Mucosa of rectum (tissue), 2 donors: ENCODE data around the gene CAMK2A.

Experiments used
- H3K27ac ChIP-seq, 2 donors: one replicate each; pipeline ENCODE4 v1.7.0; 2013; ENCODE audit warnings: inconsistent platforms in 2 of 2, low read depth in 2 of 2, low read length in 2 of 2
- H3K27me3 ChIP-seq, 2 donors: one replicate each; pipeline ENCODE4 v1.7.0; 2013; ENCODE audit warnings: low read length in 2 of 2; ENCODE audit not compliant: control insufficient read depth in 2 of 2, insufficient read depth in 2 of 2
- H3K36me3 ChIP-seq, 2 donors: one replicate each; pipeline ENCODE4 v1.7.0; 2013; ENCODE audit warnings: low read length in 2 of 2; ENCODE audit not compliant: control insufficient read depth in 2 of 2, insufficient read depth in 2 of 2
- H3K4me1 ChIP-seq, 2 donors: one replicate each; pipeline ENCODE4 v1.7.0; 2013; ENCODE audit warnings: low read length in 2 of 2, mild to moderate bottlenecking in 1 of 2; ENCODE audit not compliant: control insufficient read depth in 2 of 2, insufficient read depth in 2 of 2
- H3K4me3 ChIP-seq, 2 donors: one replicate each; pipeline ENCODE4 v1.7.0; 2013; ENCODE audit warnings: low read length in 2 of 2
- H3K9ac ChIP-seq, 2 donors: one replicate each; pipeline ENCODE4 v1.7.0; 2013; ENCODE audit warnings: low read length in 2 of 2, low read depth in 1 of 2, mild to moderate bottlenecking in 1 of 2
- H3K9me3 ChIP-seq, 2 donors: one replicate each; pipeline ENCODE4 v1.7.0; 2013; ENCODE audit warnings: low read length in 2 of 2; ENCODE audit not compliant: control insufficient read depth in 2 of 2
- donor health status: healthy.
- donor health status: Normal muscosa, but diverticular disease.

The CAMK2A gene

DNA sequence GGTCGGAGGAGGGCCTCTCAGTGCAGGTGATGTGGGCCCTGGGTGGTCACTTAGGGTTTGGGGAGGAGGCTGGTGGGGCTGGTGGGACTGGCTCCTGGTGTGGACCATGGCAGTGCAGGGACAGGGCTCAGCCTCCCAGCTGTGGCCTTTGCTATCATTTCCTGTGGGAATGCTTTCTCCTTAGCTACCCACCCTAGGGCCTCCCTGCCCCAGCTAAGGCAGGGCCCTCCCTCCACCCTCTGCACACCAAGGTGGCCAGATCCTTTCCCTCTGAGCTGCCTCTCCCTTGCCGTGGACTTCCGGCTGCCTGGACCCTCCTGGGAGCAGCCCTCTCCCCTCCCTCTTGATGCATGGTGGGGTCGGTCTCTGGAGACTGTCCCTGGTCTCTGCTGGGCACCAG is 35.9 kb upstream of the CAMK2A start:
- Histone ChIP-seq H3K36me3 (no peaks in the 10 kb centered on the region), H3K9me3 (no peaks in the 10 kb centered on the region), H3K4me1 (no peaks in the 10 kb centered on the region), H3K9ac (no peak overlapping the region), H3K4me3 (no peak overlapping the region), H3K27ac (no peak overlapping the region), H3K27me3 (no peaks in the 10 kb centered on the region)

DNA sequence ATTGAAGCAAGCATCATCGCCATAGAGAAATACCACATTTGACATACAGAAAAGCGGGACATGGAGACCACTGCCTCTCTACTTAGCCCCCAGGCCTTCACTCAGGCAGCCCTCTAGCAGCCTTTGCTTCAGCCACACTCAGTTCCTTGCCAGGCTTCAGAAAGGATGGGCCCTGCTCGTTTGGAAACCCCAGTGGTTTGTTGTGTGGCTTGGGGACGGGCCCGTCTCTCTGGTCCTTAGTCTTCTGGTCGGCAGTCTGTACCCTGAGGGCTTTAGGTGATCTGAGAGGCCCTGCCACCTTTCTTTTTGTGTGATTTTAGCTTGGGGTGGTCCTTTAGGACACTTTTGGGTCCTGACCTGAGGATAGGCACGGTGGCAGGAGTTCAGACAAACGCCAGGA is 34.2 kb upstream of the CAMK2A start:
- Histone ChIP-seq H3K27ac (no peak overlapping the region), H3K4me3 (no peak overlapping the region), H3K36me3 (no peaks in the 10 kb centered on the region), H3K4me1 (no peaks in the 10 kb centered on the region), H3K9ac (no peak overlapping the region), H3K27me3 (no peaks in the 10 kb centered on the region), H3K9me3 (no peaks in the 10 kb centered on the region)

DNA sequence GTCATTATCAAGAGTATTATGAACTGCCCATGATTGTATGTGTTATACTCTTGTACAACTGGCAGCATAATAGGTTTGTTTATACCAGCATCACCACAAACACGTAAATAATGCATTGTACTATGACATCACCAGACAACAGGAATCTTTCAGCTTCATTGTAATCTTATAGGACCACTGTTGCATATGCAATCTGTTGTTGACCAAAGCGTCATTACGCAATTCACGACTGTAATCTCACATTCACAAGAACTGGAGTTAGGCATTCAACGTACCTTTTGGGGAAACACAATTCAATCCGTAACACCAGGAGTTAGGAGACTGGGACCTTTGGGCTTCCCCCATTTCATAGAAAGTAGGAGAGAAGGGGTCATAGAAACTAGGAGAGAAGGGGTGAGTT is 33.5 kb upstream of the CAMK2A start:
- Histone ChIP-seq H3K4me1 (no peaks in the 10 kb centered on the region), H3K36me3 (no peaks in the 10 kb centered on the region), H3K9ac (no peak overlapping the region), H3K27ac (no peak overlapping the region), H3K27me3 (no peaks in the 10 kb centered on the region), H3K9me3 (no peaks in the 10 kb centered on the region), H3K4me3 (no peak overlapping the region)

DNA sequence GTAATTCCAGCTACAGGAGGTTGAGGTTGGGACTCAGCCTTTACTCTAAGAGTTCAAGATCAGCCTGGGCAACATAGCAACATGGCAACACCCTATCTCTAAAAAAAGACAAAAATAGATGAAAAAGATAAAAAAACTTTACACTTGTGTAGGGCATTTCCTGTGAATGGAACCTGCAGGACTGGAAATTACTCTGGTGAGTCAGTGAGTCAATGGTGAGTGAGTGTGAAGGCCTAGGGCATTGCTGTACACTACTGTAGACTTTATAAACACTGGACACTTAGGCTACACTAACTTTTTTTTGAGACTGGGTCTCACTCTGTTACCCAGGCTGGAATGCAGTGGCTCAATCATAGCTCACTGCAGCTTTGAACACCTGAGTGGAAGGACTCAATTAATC is 32.6 kb upstream of the CAMK2A start:
- no peaks in the 10 kb centered on the region for H3K9me3 ChIP-seq

DNA sequence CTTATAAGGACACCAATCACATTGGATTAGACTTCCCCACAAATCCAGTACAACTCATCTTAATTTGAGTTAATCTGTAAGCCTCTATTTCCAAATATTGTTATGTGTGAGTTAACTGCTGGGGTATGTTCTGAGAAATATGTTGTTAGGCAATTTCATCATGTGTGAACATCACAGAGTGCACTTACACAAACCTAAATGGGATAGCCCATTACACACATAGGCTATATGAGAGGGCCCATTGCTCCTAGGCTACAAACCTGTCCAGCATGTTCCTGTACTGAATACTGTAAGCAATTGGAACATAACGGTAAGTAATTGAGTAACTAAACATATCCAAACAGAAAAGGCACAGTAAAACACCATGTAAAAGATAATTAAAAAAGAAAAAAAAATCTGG is 32.2 kb upstream of the CAMK2A start:
- Histone ChIP-seq H3K27ac (no peak overlapping the region), H3K36me3 (no peaks in the 10 kb centered on the region), H3K4me1 (no peaks in the 10 kb centered on the region), H3K27me3 (no peaks in the 10 kb centered on the region), H3K9me3 (no peaks in the 10 kb centered on the region), H3K4me3 (no peak overlapping the region), H3K9ac (no peak overlapping the region)

More for the DNA sequence above, 32.6 kb upstream of the CAMK2A start:
- Histone ChIP-seq H3K27ac (no peak overlapping the region), H3K9ac (no peak overlapping the region), H3K36me3 (no peaks in the 10 kb centered on the region), H3K4me1 (no peaks in the 10 kb centered on the region), H3K27me3 (no peaks in the 10 kb centered on the region), H3K4me3 (no peak overlapping the region)

DNA sequence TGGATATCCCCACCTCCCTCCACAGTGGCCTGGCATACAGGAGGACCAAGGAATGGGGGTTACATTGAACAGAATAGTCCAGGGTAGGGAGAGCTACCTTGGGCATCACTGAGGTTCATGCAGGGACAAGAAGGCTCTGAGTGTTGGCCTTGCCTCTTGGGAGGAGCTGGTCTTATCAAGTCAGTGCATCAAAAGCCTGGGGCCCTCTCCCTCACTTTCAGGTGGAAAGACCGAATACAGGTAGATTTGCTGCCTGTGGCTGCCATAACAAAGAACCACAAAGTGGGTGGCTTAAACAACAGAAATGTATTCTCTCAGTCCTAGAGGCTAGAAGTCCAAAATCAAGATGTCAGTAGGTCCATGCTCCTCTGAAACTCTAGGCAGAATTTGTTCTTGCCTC is 31.6 kb upstream of the CAMK2A start:
- Histone ChIP-seq H3K27me3 (no peaks in the 10 kb centered on the region), H3K4me1 (no peaks in the 10 kb centered on the region), H3K36me3 (no peaks in the 10 kb centered on the region), H3K27ac (no peak overlapping the region), H3K4me3 (no peak overlapping the region), H3K9me3 (no peaks in the 10 kb centered on the region), H3K9ac (no peak overlapping the region)

DNA sequence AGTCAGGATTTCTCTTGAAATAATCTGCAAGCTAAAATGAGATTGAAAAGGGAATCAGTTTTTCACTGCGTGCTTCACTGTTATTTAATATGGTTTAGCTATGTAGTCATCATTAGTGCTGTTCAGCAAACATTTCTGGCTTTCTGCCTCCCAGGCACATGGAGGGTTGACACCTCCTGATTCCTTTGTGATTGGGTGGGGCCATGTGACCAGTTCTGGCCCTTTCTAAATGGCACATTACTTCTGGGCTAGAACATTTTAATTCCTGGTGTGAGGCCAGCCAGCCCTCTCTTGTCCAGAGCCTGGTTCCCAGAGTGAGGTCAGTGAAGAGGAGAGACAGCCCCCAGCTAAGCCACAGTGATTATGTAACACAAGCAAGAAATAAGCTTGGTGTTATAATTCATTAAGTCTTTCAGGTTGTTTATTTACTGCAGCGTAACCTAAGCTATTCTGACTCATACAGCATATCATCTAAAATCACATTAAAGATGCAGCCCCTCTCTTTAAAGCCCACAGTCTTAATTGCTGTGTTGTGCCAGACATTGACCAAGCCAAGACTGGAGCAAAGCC is 30.6 kb upstream of the CAMK2A start:
- Histone ChIP-seq H3K4me1 (no peaks in the 10 kb centered on the region), H3K27ac (no peak overlapping the region), H3K4me3 (no peak overlapping the region), H3K9ac (no peak overlapping the region), H3K27me3 (no peaks in the 10 kb centered on the region), H3K36me3 (no peaks in the 10 kb centered on the region), H3K9me3 (no peaks in the 10 kb centered on the region)

DNA sequence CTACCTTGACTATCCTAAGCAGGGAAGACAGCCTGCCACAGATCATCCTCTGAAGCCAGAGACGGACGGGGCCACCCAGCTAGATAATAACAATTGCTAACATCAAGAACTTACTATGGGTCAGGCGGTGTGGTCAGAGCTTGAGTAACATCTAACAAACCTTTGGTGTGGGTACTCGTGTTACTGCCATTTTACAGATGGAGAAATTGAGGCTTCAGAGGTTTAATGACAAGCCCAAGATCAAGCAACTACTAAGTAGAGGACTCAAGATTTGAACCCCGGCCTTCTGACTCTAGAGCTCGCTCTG is 29.9 kb upstream of the CAMK2A start:
- Histone ChIP-seq H3K9ac (no peak overlapping the region), H3K4me3 (no peak overlapping the region), H3K4me1 (no peaks in the 10 kb centered on the region), H3K27ac (no peak overlapping the region), H3K27me3 (no peaks in the 10 kb centered on the region), H3K36me3 (no peaks in the 10 kb centered on the region), H3K9me3 (no peaks in the 10 kb centered on the region)

DNA sequence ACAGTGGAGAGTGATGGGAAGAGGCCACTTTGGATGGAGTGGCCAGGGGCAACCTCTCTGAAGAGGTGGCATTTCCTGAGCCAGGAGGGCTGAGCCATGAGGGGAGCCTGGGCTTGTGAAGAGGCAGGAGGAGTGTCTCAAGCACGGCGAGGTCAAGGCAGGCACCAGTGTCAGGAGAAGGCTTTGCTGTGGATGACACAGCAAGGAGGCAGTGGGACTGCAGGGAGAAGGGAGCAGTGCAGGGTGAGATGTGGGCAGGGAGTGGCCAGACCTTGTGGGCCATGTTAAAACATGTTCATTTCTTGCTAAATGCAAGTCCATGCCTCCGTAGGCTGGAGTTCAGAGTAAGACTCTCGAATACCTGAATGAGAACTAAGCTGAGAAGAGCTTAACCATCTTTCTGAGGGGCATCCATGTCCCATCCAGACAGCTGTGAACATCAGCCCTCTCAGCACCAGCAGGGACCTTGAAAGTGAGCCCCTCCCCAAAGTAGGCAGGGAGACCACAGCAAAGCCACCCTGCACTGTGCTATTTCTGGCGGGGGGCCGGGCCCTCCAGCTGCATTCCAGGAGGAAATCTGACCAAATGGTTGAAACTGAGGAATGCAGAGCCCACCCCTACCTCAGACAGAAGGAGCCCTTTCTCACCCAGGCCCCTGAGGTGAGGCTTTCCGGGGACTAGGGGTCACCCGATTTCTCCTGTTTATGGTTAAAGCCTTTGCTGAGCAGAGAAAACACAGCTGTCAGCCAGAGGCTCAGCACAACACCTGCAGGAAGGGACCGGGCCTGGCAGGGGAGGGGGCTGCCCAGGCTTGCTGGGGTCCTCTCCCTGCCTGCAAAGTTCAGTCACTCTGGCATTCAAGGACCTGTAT is 29.3 kb upstream of the CAMK2A start:
- Histone ChIP-seq H3K9ac (no peak overlapping the region), H3K36me3 (no peaks in the 10 kb centered on the region), H3K4me1 (no peaks in the 10 kb centered on the region), H3K27ac (no peak overlapping the region), H3K27me3 (no peaks in the 10 kb centered on the region), H3K9me3 (no peaks in the 10 kb centered on the region), H3K4me3 (no peak overlapping the region)

DNA sequence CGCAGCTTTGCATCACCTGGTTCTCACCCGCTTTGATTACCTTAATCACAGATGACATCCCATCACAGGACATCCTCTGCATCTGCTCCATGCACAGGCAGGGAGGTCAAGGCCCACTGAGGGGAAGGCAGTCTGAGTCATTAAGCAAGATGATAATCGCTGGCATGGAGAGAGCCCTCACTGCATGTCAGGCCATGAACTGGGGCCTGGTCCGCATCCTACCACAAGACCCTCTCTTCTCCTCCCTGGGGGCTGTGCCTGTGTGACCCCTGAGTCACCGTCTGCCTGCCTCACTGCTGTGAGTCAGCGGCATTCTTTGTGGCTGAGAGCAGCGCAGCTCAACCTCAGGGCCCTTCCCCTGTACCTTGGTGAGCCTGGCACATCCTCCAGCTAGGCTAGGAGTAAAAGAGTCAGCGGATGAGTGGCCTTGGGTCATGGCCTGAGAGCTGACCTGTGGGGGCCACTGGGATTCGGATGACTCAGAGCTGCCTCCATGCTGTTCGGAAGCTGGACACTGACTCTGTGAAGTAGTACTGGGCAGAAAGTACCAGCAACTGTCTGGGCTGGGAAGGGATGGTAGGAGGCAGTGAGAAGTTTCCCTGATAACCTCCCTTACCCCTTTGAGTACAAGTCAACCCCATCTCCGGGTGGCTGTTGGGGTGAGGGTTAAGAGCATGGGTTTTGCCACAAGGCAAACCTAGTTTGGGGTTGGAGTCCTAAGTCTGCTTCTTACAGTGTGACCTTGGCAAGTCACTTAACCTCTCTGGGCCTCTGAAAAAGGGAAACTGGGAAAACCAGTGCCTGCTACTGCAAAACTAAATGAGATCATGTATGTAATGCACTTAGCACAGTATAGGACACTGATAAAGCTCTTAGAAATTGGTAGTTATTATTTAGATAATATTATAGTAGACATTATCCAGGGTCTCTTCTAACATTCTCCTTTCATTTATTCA is 27.8 kb upstream of the CAMK2A start:
- Histone ChIP-seq H3K27ac (no peak overlapping the region), H3K9me3 (no peaks in the 10 kb centered on the region), H3K9ac (no peak overlapping the region), H3K4me1 (no peaks in the 10 kb centered on the region), H3K4me3 (no peak overlapping the region), H3K36me3 (no peaks in the 10 kb centered on the region), H3K27me3 (no peaks in the 10 kb centered on the region)
